CD4-positive, alpha-beta T cell treated with Interleukin-4 for 1 hour (primary cell): Measurements from ENCODE around the gene NGDN.
"Not testable (repeated sequence)": the region's sequence is repeated elsewhere in the genome, so short reads cannot be mapped to it uniquely, and the experiment has no call there.

Experiments
- DNase-seq, 2 donors: peaks; one replicate each; pipeline ENCODE4 v3.0.0-alpha.2; 2020 to 2022

NGDN gene

DNA sequence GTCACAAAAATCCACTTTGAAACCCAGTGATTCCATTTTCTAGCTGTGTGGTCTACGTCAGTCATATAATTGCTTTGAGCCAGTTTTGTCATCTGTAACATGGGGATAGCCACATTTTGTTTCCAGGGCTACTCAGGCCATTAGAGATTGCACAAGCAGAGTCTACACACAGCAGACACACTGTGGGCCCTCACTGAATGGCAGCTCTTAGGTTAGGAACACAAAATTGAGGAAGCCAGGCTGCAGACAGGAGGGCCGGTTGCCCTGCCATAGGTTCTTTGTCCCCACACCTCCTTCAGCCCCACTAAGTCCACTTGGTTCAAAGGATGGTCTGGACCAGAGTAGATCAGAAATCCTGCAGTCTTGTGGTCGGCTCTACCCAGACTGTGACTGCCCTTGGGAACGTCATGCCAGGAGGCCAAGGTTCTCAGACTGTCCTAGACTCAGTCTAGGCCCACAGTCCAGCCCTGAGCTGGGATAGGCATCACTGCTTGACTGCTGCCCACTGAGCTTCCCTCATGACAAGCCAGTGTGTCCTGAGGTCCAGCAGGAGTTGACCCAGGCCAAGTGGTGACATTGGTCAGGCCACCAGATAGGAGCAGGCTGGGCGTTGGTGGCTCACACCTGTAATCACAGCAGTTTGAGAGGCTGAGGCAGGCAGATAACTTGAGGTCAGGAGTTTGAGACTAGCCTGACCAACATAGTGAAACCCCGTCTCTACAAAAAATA, 30.2 kb upstream of the NGDN start:
- no peak for DNase-seq

GRCh38 chr14:23441076-23441475, 28.4 kb upstream of the NGDN start:
- no peak for DNase-seq

DNA sequence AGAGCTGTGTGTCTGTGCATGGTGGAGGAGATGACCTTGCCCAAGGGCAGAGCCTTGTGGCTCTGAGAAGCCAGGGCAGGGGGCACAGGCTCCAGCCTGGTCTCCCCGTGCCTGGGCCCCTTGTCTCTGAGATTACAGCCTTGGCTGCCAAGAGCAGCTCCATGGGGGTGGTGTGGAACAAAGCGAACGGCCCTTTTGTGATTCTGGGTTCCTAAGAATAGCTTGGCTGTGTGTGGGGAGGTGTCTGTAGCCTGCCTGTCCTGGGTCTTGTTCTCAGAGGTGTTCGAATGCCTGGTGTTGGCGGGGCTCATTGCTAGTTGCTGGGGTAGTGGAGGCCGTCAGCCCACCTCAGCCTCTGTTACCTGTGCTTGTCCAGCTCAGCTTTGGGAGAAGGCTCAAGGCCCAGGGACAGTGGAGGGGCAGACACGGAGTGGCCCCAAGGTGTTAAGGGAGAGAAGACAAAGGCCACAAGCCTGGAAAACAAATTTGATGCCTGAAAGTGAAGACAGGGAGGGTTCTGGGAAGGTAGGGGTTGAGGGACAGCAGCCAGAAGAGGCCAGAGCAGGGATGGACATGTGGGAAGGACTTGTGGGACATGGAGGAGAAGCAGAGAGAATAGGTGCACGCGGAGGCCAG, 26.7 kb upstream of the NGDN start:
- DNase-seq: no peak

DNA sequence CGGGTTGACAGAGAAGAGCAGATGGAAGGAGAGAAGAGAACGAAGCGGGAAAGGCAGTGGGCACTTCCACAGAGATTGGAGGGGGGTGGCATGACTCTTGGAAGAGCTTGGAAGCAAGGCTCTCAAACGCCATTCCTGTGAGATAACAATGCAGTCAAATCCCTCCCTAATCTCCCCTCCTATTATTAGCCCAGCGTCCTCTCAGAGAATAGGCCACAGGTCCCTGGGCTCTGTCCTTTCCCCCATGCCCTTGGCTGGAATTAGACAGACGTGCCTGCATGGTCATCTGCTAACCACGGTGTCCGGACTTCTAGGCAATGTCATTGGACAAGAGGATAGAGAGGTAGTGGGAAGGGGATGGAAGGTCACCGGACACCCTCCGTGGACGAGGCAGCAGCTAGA, 26.1 kb upstream of the NGDN start:
- no peak for DNase-seq

GRCh38 chr14:23443881-23444280, 25.6 kb upstream of the NGDN start:
- no peak for DNase-seq

DNA sequence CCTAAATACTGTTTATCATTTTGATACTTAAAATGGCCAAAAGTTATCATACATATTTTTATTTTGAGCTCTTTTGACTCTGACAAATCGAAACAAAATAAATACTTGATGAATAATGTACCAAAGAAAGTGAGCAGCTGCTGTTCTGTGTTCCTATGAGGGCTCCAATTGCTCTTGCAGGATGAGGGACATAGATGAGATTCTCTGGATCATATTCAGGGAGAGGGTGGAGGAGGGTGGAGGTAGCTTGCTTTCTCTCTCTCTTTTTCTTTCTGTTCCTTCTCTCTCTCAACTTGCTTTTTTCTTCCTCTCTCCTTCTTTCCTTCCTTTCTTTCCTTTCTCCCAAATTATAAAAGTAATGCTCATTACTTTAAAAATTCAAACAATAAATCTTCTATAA, 25.2 kb upstream of the NGDN start:
- no peak for DNase-seq

DNA sequence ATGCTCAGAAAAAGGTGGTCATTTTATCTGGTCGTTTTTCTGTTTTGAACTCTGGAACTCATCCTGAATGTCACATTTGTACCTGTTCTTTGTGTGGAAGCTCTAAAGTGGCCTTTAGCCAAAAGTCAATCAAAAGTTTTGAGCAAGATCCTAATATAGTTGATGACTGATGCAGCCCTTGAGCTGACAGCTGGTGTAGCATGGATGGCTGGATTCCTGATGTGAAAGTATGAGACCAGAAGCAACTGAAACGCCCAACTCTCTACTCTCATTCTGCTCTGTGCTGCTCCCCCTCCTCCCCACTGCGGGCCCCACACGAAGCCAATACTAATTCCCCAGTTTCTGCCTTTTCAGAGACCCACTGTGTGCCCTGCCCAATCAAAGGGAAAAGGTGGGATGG, 23.7 kb upstream of the NGDN start:
- no peak for DNase-seq

DNA sequence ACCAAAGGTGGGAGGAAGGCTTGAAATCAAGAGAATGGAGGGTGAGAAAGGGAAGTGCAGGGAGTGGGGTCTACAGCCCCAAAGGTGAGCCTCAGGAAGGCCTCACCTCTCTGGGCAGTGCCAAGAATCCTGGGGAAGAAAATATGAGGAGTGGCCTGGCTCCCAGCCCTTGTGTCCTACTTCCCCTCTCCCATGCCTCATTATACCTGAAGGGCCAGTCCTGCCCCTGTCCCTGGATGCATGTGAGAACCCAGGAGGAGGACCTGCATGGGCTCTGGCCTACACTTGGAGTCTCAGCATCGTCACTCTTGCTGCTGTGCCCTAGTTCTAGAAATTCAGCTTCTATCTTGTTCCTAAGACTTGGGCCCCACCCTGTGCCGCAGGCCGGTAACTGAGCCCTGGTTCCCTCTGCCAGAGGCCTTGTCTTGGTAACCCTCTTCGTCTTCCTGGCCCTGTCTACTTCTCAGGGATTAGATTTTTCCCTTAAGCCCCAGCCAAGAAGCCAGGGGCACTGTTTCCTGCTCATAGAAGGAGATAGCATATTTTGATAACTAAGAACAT, 23.1 kb upstream of the NGDN start:
- DNase-seq: no peak

GRCh38 chr14:23447361-23448350, 21.8 kb upstream of the NGDN start:
- no peak for DNase-seq

DNA sequence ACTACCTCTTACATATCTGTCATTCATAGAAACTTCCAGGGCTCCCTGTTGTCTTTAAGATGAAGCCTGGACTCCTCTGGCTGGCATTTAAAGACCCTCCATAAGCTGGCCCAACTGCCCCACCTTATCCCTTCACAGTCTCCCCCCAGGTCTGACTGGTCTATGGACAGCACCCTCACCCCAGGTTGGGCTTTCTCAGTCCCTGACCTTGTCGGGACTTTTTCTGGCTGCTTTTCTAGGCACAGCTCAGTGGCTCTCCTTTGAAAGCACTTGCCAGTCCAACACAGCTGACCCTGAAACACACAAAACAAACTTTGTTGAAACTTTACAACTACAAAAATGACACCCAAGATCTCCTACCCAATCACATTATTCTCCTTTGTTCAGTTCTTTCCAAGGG, 20.2 kb upstream of the NGDN start:
- no peak for DNase-seq

DNA sequence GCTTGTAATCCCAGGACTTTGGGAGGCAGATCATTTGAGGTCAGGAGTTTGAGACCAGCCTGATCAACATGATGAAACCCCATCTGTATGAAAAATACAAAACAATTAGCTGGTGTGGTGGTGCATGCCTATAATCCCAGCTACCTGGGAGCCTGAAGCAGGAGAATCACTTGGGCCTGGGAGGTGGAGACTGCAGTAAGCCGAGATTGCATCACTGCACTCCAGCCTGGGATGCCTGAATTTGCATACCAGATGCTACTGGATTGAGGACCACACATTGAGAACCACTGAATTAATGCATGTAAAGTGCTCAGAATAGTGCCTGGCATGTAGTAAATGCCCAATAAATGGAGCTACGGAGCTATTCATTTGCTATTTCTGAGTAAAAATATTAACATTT, 19.1 kb upstream of the NGDN start:
- no peak for DNase-seq

DNA sequence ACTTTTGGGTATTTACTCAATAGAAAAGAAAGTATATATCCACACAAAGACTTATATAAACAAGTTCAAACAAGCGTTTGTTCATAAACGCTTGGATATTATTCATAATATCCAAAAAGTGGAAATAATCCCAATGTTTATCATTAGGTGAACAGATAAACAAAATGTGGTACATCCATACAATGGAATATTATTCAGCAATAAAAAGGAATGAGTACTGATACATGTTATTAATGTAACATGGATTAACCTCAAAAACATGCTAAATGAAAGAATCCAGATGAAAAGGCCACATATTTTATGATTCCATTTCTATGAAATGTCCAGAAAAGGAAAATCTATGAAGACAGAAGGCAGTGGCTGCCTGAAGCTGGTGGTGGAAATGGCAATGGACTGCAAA, 17.3 kb upstream of the NGDN start:
- no peak for DNase-seq

DNA sequence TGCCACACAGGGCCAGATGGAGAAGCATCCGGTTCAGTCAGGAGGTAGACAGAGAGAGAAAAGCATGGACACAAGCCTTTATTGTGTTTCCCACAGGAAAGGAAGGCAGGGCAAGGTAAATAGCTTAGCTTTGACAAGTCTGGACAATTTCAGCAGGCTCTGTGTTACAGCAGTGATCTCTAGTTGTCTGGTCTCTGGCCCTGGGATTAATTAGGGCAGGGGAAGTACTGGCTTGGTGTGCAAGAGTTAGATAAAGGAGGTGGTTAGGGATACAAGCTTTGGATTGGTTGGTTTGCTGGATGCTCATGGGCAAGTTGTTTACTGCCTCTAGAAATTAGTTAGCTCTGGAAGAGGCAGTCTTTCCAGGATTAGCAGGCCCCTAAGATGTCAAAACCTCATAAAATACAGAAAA, 15.1 kb upstream of the NGDN start:
- no peak for DNase-seq

DNA sequence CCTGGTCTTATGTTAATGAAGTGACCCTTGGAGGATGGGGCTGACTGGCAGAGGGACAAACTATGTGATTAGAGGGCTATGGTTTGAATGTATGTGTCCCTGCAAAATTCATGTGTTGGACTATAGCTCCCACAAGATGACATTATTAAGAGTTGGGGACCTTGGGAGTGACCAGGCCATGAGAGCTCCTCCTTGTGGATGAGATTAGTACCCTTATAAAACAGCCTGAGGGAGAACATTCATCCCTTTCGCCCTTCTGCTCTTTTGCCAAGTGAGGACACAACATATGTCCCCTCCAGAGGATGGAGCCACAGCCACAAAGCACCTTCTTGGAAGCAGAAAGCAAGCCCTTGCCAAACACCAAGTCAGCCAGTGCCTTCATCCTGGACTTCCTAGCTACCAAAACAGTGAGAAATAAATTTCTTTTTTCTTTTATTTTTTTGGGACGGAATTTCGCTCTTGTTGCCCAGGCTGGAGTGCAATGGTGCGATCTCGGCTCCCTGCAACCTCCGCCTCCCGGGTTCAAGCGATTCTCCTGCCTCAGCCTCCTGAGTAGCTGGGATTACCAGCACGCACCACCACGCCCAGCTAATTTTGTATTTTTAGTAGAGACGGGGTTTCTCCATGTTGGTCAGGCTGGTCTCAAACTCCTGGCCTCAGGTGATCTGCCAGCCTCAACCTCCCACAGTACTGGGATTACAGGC, 12.5 kb upstream of the NGDN start:
- DNase-seq: not testable (repeated sequence)

GRCh38 chr14:23457587-23458445, 11.7 kb upstream of the NGDN start:
- no peak for DNase-seq

GRCh38 chr14:23460960-23461359, 8.5 kb upstream of the NGDN start:
- no peak for DNase-seq

DNA sequence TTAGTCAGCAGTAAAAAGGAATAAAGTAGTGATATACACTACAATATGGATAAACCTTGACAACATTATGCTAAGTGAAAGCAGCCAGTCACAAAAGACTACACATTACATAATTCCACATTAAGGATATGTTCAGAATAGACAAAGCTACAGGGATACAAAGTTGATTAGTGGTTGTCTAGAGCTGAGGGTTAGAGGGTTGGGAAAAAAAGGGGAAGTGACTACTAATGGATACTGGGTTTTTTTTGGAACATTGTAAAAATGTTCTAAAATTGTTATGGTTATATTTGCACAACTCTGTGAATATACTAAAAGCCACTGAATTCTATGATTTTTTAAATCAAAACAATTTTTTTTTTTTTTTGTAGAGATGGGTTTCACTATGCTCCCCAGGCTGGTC, 4.8 kb upstream of the NGDN start:
- DNase-seq: no peak

GRCh38 chr14:23465261-23465660, 4.2 kb upstream of the NGDN start:
- no peak for DNase-seq

DNA sequence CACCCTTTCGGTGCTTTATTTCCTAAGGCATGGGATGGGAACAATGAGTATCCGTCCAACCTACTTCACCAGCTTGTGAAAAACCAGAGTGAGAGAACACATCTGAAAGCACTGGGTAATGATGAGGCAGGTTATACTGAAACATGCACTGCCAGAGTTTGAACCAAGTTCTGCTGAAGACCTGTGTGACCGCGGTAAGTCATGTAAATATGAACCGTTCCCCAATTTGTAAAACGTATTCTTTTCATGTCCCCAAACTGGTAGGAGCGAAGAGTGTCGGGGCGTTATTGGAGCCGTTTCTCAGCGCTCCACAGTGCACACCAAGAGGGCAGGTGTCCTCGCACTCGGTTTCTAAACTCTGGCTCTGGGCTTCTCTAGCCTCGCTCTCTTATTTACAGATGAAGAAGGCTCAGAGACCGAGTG, 788 bp upstream of the NGDN start:
- DNase-seq: no peak

- DNase-seq: no peak
These were observed 452 bp downstream of the NGDN start for GRCh38 chr14:23469906-23470403.

DNA sequence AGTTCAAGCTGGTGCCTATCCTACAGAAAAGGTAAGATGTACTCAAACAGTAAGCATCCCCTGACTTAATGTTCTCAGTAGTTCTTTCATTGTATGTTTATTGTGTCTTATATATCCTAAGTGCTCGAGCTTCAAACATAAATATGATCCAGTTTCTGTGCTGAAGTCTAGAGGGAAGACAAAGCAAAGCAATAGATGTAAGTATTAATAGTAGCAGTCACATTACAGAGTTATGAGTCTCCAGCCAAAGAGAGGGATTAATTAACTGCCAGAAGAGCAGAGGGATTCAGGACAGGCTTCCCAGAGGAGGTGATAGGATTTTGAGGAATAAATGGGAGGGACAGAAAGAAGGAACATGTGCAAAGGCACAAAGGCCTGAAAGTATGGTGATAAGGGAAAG, 1.4 kb downstream of the NGDN start:
- DNase-seq: no peak
